ENCODE results near the gene NEUROD1. TPM values are rescaled to one million over a fixed set of nuclear protein-coding genes. Genes with fewer than 3 reads are reported as not detected.

Gene NEUROD1
- total and polyA plus RNA-seq, 11 donors = not detected

DNA sequence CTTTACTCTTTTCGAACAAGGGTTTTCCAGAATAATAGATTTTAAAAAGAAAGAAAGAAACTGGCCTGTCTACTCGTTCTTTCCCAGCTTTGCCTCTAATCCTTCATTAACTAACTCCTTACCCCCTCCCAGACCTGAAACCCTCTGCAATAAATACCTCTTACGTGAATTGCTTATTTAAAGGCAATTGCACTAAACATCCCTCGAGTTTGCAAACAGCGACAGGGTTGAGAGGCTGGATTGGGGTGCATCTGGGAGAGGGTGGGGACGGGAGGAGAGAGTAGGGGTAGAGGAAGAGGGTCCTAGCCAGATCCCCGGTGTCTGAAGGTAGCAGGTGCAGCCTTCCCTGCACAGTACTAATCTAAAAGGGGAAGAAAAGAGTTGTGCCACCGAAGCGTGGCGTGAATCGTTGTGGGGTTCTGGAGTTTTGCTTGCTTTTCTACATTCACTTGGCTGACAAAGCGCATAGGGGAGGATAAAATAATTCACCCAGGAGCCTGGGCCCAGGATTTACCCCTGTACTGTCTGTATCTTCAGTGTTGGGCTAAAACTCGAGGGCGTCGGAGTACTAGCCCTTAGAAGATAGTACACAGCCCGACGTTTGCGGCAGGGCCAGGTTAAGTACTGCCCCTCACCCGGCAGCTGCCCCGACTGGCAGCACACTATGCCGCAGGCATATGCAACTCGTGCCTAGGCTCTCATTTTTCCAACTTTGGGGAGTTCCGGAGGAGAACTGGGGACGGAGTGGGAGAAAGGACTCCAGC, 1.9 kb upstream of the NEUROD1 start:
- WGBS, 4 donors = 4 to 13% (median 6%) methylated on average over 20 to 24 of the region's 24 CpGs
- Histone ChIP-seq H3K9me3 (no peaks in the 10 kb centered on the region), H3K27ac (no peak overlapping the region), H3K27me3 (peaks cover 40 to 99% (median 89%) of the 10 kb centered on the region in 9 donors), H3K36me3 (no peaks in the 10 kb centered on the region), H3K4me1 (peaks cover 0 to 37% (median 6%) of the 10 kb centered on the region in 12 donors), H3K4me3 (no peak overlapping the region)
- no peak for TF ChIP-seq POLR2A (IDR thresholded peaks at IDR 0.05)
- ATAC-seq (no peak), DNase-seq (no peak)
- intact Hi-C loops (cut with DNase I) = no loop called here

GRCh38 chr2:181680937-181681811, 857 bp upstream of the NEUROD1 start:
- 2 to 4% (median 3%) methylated on average over 38 of the region's 38 CpGs for WGBS, 4 donors
- no peaks in the 10 kb centered on the region for H3K9me3 ChIP-seq
- no peak for ATAC-seq
- DNase-seq = no peak
- peak overlapping the region in 2 of 12 donors; percentile 7 to 34 for H3K4me3 ChIP-seq
- no peak for TF ChIP-seq POLR2A (IDR thresholded peaks at IDR 0.05)
- TF ChIP-seq, protein P1, sequence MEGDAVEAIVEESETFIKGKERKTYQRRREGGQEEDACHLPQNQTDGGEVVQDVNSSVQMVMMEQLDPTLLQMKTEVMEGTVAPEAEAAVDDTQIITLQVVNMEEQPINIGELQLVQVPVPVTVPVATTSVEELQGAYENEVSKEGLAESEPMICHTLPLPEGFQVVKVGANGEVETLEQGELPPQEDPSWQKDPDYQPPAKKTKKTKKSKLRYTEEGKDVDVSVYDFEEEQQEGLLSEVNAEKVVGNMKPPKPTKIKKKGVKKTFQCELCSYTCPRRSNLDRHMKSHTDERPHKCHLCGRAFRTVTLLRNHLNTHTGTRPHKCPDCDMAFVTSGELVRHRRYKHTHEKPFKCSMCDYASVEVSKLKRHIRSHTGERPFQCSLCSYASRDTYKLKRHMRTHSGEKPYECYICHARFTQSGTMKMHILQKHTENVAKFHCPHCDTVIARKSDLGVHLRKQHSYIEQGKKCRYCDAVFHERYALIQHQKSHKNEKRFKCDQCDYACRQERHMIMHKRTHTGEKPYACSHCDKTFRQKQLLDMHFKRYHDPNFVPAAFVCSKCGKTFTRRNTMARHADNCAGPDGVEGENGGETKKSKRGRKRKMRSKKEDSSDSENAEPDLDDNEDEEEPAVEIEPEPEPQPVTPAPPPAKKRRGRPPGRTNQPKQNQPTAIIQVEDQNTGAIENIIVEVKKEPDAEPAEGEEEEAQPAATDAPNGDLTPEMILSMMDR (IDR thresholded peaks at IDR 0.05) = no peak
- H3K4me1 ChIP-seq = peaks cover 0 to 37% (median 6%) of the 10 kb centered on the region in 12 donors
- H3K36me3 ChIP-seq = no peaks in the 10 kb centered on the region
- H3K27ac ChIP-seq = no peak overlapping the region
- intact Hi-C loops (cut with DNase I) = no loop called here
- peaks cover 40 to 98% (median 85%) of the 10 kb centered on the region in 9 donors for H3K27me3 ChIP-seq

GRCh38 chr2:181679544-181679979, 755 bp downstream of the NEUROD1 start:
- DNase-seq = no peak
- intact Hi-C loops (cut with DNase I) = no loop called here
- Histone ChIP-seq H3K36me3 (no peaks in the 10 kb centered on the region), H3K4me1 (peaks cover 0 to 36% (median 6%) of the 10 kb centered on the region in 12 donors), H3K4me3 (no peak overlapping the region), H3K9me3 (no peaks in the 10 kb centered on the region), H3K27me3 (peaks cover 44 to 97% (median 75%) of the 10 kb centered on the region in 9 donors), H3K27ac (no peak overlapping the region)
- TF ChIP-seq POLR2A (IDR thresholded peaks at IDR 0.05) = no peak
- TF ChIP-seq, protein P1 (IDR thresholded peaks at IDR 0.05) = no peak
- no peak for ATAC-seq
- 3 to 4% (median 3%) methylated on average over 20 of the region's 20 CpGs for WGBS, 4 donors

DNA sequence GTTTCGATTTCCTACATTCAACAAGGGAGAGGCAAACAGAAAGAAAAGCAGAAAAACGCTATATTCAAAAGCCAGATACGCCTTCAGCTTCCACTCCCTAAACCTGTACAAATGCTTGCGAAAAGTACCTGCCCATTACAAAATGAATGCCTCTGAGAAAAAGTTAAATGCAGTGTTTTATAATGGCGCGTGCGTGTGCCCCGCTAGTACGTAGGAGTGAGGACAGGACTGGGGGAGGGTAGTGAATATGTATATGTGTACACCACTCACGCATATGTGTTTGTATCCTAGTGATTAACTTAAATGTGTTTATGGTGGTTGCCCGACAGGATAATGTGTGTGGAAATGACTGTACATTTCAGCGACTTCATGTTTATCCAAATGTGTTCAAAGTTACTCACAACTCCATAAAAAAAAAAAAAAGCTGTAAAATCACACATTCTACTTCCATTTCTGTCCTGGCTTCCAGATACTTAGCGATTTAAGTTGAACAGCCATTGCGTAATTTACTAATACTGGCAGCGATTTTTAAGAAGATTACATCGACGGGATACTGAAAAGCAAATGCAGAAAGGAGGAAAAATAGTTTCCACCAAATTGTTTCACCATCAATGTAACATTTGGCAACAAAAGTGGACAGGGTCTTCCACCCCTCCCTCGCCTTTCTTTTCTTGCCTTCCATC, 1.3 kb downstream of the NEUROD1 start:
- Histone ChIP-seq H3K9me3 (no peaks in the 10 kb centered on the region), H3K36me3 (no peaks in the 10 kb centered on the region), H3K4me3 (no peak overlapping the region), H3K27ac (no peak overlapping the region), H3K4me1 (peaks cover 0 to 31% (median 4%) of the 10 kb centered on the region in 12 donors), H3K27me3 (peaks cover 41 to 97% (median 69%) of the 10 kb centered on the region in 9 donors)
- WGBS, 4 donors = 11 to 15% (median 13%) methylated on average over 18 of the region's 18 CpGs
- intact Hi-C loops (cut with DNase I) = no loop called here
- DNase-seq (no peak), ATAC-seq (no peak)
- TF ChIP-seq, protein P1 (IDR thresholded peaks at IDR 0.05) = no peak
- TF ChIP-seq POLR2A (IDR thresholded peaks at IDR 0.05) = no peak

Data from heart left ventricle (tissue), 16 donors.